T-helper 1 cell (primary cell): ENCODE measurements around the gene CREG1.

Source experiments
- DNase-seq, 5 donors: peaks; one replicate each; pipeline ENCODE4 v3.0.0-alpha.2; 2012 to 2020

CREG1 gene

GRCh38 chr1:167502719-167503462 lies 50.7 kb downstream of the CREG1 start:
- no peak for DNase-seq

GRCh38 chr1:167502192-167502551 lies 51.4 kb downstream of the CREG1 start:
- DNase-seq, result no peak

GRCh38 chr1:167501515-167502191 lies 51.9 kb downstream of the CREG1 start:
- peak in 1 of 5 donors; percentile 56 for DNase-seq

GRCh38 chr1:167500283-167500860 lies 53.2 kb downstream of the CREG1 start:
- DNase-seq, result peak in 1 of 5 donors; percentile 68

- DNase-seq, result peak in 2 of 5 donors; percentile 37 to 55
These were observed 53.9 kb downstream of the CREG1 start for GRCh38 chr1:167499664-167500101.

GRCh38 chr1:167499106-167499505 lies 54.5 kb downstream of the CREG1 start:
- DNase-seq, result peak in 1 of 5 donors; percentile 51

GRCh38 chr1:167496797-167497619 lies 56.6 kb downstream of the CREG1 start:
- no peak for DNase-seq

GRCh38 chr1:167493372-167493771 lies 60.2 kb downstream of the CREG1 start:
- no peak for DNase-seq

GRCh38 chr1:167492481-167492910 lies 61.1 kb downstream of the CREG1 start:
- DNase-seq, result peak in 3 of 5 donors; percentile 42 to 53 (median 43)

- peak in 1 of 5 donors; percentile 71 for DNase-seq
These were observed 61.7 kb downstream of the CREG1 start for GRCh38 chr1:167491586-167492461.
